Stimulated activated CD8-positive, alpha-beta memory T cell treated with anti-CD3 and anti-CD28 coated beads, Interleukin-2, amount 100 ng/mL, for 48 hours (primary cell): Measurements from ENCODE around the gene CBFA2T3.
A peak's percentile ranks its signal among the peaks of the same experiment; 100 is the strongest.
"Not testable (repeated sequence)": the region's sequence is repeated elsewhere in the genome, so short reads cannot be mapped to it uniquely, and the experiment has no call there.

Experiments
- DNase-seq, 2 donors: peaks; one replicate each; pipeline ENCODE4 v3.0.0-alpha.2; 2020; ENCODE audit warnings: low read depth in 2 of 2

The CBFA2T3 gene

DNA sequence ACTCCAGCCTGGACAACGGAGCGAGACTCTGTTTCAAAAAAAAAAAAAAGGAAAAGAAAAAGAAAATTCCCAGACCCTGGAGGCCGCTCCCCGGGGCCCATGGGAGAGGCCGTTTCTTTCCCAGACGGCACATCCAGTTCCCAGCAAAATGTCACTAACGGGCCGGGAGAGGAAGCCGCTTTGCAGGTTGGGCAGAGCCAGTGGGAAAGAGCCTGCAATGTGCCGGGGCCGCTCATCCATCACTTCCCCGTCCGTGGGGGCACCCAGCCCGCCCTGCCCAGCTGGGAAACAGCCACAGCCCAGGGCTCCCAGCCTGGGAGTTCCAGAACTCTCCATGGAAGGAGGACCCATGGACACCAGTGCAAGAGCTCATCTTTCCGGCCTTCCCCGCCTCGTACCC is 68.7 kb downstream of the CBFA2T3 start:
- DNase-seq: no peak

GRCh38 chr16:88907768-88908167 is 69.2 kb downstream of the CBFA2T3 start:
- DNase-seq: no peak

GRCh38 chr16:88906535-88907105 is 70.4 kb downstream of the CBFA2T3 start:
- no peak for DNase-seq

DNA sequence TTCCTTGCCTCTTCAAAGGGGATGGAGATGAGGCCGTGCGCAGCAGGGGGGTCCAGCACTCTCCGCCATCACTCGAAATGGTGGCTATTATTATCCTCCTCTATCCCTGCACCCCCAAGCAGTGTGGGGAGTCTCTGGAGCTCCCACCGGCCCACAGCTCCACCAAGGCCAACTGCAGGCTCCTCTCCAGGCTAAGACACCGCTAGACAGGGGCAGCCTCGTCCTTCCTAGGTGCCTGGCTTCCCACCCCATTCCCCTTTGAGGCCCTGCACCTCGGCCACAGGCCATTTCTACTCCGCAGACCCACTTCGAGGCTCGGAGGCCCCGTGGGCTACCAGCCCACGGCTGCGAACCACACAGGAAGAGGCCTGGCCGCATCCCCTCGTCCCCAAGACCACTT is 71.0 kb downstream of the CBFA2T3 start:
- DNase-seq: no peak

- peak; percentile 12 to 22 for DNase-seq
Measured at GRCh38 chr16:88905563-88905962, 71.4 kb downstream of the CBFA2T3 start.

- DNase-seq: no peak
Measured at GRCh38 chr16:88904676-88905365, 72.2 kb downstream of the CBFA2T3 start.

GRCh38 chr16:88903267-88903666 is 73.7 kb downstream of the CBFA2T3 start:
- no peak for DNase-seq

GRCh38 chr16:88902744-88903143 is 74.3 kb downstream of the CBFA2T3 start:
- DNase-seq: no peak

- no peak for DNase-seq
Measured at GRCh38 chr16:88901718-88902337, 75.2 kb downstream of the CBFA2T3 start.

DNA sequence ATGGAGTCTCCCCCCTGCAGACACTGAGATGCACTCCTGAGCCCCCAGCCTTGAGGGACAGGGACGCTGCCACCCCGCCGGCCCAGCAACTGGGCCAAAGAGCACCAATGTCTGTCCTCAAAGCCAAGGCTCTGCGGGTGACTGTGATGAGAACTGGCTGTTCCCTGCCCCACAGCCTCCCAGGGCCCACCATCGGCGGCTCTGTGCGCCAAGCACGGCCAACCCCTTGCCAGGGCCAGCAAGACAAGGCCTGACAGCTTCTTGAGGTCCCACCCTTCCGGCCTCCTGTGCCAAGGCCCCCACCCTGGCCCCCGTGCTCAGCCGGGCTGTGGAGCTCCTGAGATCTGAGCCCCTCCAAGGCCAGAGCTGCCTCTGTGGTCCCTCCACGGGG is 76.3 kb downstream of the CBFA2T3 start:
- DNase-seq: no peak

GRCh38 chr16:88899901-88900661 is 76.9 kb downstream of the CBFA2T3 start:
- no peak for DNase-seq

GRCh38 chr16:88897696-88898425 is 79.1 kb downstream of the CBFA2T3 start:
- no peak for DNase-seq

- no peak for DNase-seq
Measured at GRCh38 chr16:88896238-88897070, 80.6 kb downstream of the CBFA2T3 start.

DNA sequence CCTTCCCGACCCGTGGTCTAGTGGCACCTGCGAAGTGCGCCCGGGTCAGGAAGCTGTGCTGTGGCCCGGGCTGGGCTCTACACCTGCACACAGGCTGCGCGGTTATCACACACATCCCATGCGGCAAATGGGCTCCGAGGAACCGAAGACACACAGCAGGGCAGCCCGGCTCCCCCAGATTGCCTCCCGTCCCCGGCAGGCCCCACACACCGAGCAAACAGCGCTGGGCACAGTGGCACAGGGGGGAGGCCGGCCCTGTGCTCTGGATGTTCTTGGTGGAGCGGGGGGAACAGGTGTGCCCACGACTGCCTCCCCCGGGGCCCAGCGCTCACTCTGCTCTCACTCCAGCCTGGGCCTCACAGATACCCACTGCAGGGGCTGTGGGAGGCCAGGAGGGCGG is 81.7 kb downstream of the CBFA2T3 start:
- DNase-seq: no peak

GRCh38 chr16:88894681-88895300 is 82.2 kb downstream of the CBFA2T3 start:
- DNase-seq: no peak

- DNase-seq: not testable (repeated sequence)
Measured at GRCh38 chr16:88894266-88894665, 82.7 kb downstream of the CBFA2T3 start.

- DNase-seq: no peak
Measured at GRCh38 chr16:88893127-88893968, 83.7 kb downstream of the CBFA2T3 start.

- no peak for DNase-seq
Measured at GRCh38 chr16:88892065-88892464, 84.9 kb downstream of the CBFA2T3 start.

GRCh38 chr16:88891083-88891482 is 85.9 kb downstream of the CBFA2T3 start:
- DNase-seq: no peak
